GM19043 (cell line): ENCODE data around the gene BSCL2.
A peak's percentile ranks its signal among the peaks of the same experiment; 100 is the strongest.
"Not testable (repeated sequence)": the region's sequence is repeated elsewhere in the genome, so short reads cannot be mapped to it uniquely, and the experiment has no call there.

Source experiments
- ATAC-seq: cut with Tn5 transposase; IDR thresholded peaks from one replicate; pipeline ENCODE4 v1.9.1; 2021; ENCODE audit warnings: low read depth; ENCODE audit not compliant: unreplicated experiment

Gene BSCL2

GRCh38 chr11:62665075-62665598 is 42.1 kb downstream of the BSCL2 start, which contains the start of the genes C11orf98 and CSKMT:
C11orf98 (minus strand) TSS chr11:62665210; CDS start chr11:62665169, 41 bp downstream.
CSKMT (plus strand) TSS chr11:62665312; CDS start chr11:62665880, 568 bp downstream.
- ATAC-seq = peak; percentile 82

- ATAC-seq = peak; percentile 35
Measured at GRCh38 chr11:62664405-62665074, 42.7 kb downstream of the BSCL2 start.

GRCh38 chr11:62656796-62657429 is 50.3 kb downstream of the BSCL2 start:
- ATAC-seq = no peak

- ATAC-seq = no peak
Measured at GRCh38 chr11:62654297-62654696, 52.9 kb downstream of the BSCL2 start.

GRCh38 chr11:62652161-62653006 is 54.8 kb downstream of the BSCL2 start:
- ATAC-seq = peak; percentile 15

GRCh38 chr11:62650283-62650682 is 56.9 kb downstream of the BSCL2 start:
- not testable (repeated sequence) for ATAC-seq

- no peak for ATAC-seq
Measured at GRCh38 chr11:62649486-62649885, 57.7 kb downstream of the BSCL2 start.

- no peak for ATAC-seq
Measured at GRCh38 chr11:62648967-62649364, 58.3 kb downstream of the BSCL2 start.

- ATAC-seq = no peak
Measured at GRCh38 chr11:62648185-62648966, 58.8 kb downstream of the BSCL2 start.

- no peak for ATAC-seq
Measured at GRCh38 chr11:62647609-62648005, 59.6 kb downstream of the BSCL2 start.

GRCh38 chr11:62646825-62647608 is 60.2 kb downstream of the BSCL2 start:
- ATAC-seq = no peak

- ATAC-seq = peak; percentile 96
Measured at GRCh38 chr11:62645946-62646824, 61.0 kb downstream of the BSCL2 start, which contains the start of gene GANAB. GANAB (minus strand) TSS chr11:62646613; CDS start chr11:62646599, 14 bp downstream.

GRCh38 chr11:62645671-62645945 is 61.6 kb downstream of the BSCL2 start:
- no peak for ATAC-seq

- ATAC-seq = no peak
Measured at GRCh38 chr11:62644220-62644619, 63.0 kb downstream of the BSCL2 start.
